HG02642 (cell line): ENCODE measurements around the gene GGACT.
"Not testable (repeated sequence)": the region's sequence is repeated elsewhere in the genome, so short reads cannot be mapped to it uniquely, and the experiment has no call there.

Source experiments
- ATAC-seq: cut with Tn5 transposase; IDR thresholded peaks from one replicate; pipeline ENCODE4 v1.9.1; 2021; ENCODE audit warnings: mild to moderate bottlenecking; ENCODE audit not compliant: unreplicated experiment, poor library complexity

The GGACT gene

GRCh38 chr13:100588331-100589177 lies at the start of gene GGACT:
Gene GGACT (minus strand): TSS chr13:100588789. CDS start chr13:100532591, 56,198 bp downstream.
- ATAC-seq, result peak; percentile 99

- no peak for ATAC-seq
Measured at GRCh38 chr13:100637796-100638195, 49.2 kb upstream of the GGACT start.

DNA sequence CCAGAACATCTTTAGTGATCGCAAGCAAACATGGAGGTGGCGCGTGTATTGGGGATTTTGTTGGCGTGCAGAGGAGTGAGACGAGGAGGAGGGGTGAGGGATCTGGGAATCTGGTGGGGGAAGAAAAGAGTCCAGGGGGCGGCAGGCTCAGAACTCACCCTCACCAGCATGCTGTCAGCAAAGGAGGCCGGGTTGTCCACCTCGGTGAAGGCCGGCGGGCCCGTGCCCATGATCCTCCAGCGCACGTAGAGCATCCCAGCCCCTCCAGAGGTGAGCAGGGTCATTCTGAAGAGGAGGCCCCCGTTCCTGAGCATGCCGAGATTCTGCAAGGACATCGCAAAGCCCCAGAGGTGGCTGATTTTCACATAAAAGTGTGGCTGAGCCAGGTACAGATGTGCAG lies 48.8 kb upstream of the GGACT start:
- no peak for ATAC-seq

GRCh38 chr13:100636441-100636840 lies 47.9 kb upstream of the GGACT start:
- no peak for ATAC-seq

- ATAC-seq, result no peak
Measured at GRCh38 chr13:100636004-100636403, 47.4 kb upstream of the GGACT start.

DNA sequence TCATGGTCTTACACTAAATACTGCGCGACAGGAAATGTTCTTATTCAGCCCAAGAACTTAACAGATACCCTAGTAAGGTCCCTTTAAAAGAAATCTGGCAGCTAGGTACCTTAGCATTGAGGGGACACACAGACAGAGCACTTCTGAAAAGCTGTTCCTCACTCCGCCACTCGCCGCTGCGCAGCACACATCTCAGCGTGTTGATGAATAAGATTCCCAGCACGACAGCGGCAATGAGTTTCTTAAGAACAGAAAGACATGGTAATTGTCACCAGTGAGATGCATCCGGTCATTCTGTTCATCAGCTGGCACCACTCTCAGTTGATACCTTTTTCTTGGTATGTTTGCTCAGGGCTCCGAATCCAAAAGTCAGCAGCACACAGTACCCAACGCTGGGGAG lies 46.1 kb upstream of the GGACT start:
- ATAC-seq, result no peak

GRCh38 chr13:100633461-100633860 lies 44.9 kb upstream of the GGACT start:
- no peak for ATAC-seq

DNA sequence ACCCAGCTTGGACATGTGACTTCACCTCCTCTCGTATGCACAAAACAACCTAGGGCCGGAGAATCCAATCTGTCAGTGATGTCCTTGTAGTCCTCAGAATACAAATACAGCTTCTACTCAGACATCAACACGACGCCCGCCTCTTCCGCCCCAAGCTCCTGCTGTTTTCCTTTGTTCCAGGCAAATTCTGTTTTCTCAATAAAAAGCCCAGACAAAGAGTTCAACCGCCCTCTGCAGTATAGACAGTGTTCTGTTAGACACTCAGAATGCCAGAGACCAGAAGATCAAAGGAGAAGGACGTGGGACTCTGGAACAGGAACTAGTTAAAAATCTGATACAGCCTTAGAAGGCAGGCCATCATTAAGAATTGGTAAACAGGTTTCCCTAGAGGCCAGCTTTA lies 42.0 kb upstream of the GGACT start:
- ATAC-seq, result no peak

DNA sequence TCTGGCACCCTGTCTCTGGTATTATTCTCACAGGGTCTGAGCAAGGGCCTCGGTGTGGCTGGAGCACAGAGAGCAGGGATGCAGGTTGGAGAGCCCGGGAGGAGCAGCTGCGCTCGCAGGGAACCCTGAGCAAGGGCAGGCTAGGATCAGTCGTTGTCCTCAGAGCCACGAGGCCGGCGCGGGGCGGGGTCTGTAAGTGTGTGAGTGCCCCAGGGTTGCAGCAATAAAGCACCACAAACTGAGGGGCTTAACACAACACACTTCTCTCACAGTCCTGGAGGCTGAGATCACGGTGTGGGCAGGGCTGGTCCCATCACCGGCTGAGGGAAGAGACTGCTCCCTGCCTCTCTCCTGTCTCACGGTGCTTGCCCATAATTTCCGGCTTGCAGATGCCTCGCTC lies 38.5 kb upstream of the GGACT start:
- no peak for ATAC-seq

DNA sequence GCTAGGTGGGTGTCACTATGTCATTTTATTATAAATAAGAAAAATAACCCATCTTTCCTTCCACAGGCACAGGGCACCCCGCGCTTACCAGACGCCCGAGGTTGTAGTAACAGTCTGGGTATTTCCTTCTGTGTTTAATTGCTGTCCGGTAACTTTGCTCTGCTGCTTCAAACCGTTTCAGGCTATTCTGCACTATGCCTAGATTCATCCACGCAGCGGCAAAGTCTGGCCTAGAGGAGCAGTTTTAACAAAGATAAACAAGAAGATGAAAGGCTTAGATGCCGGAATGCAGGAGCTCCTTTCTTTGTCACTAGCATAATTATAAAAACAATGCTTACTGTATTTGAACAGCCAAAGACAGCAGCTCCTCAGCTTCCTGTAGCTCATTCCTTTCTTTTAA lies 36.9 kb upstream of the GGACT start:
- ATAC-seq, result no peak

GRCh38 chr13:100620792-100621191 lies 32.2 kb upstream of the GGACT start:
- no peak for ATAC-seq

DNA sequence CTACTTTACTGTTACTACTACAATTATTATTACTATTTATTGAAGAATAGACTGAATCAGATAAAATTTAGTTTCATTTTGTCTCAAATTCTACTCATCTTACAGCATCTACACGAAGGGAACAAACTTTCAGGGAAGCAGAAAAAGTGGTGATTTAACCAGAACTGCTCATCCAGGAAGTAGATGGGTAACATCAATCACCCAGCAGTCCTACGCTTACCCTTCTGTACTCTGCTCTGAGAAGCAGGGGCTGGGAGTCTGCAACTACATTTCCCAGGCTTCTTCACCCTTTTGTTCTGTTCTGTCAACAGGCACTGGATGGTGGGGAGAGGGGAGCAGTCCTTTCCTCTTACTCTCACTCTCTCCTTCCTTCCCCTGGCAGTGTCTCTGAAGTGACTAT lies 31.4 kb upstream of the GGACT start:
- no peak for ATAC-seq

- not testable (repeated sequence) for ATAC-seq
Measured at GRCh38 chr13:100618897-100619296, 30.3 kb upstream of the GGACT start.

GRCh38 chr13:100613031-100613430 lies 24.4 kb upstream of the GGACT start:
- no peak for ATAC-seq

DNA sequence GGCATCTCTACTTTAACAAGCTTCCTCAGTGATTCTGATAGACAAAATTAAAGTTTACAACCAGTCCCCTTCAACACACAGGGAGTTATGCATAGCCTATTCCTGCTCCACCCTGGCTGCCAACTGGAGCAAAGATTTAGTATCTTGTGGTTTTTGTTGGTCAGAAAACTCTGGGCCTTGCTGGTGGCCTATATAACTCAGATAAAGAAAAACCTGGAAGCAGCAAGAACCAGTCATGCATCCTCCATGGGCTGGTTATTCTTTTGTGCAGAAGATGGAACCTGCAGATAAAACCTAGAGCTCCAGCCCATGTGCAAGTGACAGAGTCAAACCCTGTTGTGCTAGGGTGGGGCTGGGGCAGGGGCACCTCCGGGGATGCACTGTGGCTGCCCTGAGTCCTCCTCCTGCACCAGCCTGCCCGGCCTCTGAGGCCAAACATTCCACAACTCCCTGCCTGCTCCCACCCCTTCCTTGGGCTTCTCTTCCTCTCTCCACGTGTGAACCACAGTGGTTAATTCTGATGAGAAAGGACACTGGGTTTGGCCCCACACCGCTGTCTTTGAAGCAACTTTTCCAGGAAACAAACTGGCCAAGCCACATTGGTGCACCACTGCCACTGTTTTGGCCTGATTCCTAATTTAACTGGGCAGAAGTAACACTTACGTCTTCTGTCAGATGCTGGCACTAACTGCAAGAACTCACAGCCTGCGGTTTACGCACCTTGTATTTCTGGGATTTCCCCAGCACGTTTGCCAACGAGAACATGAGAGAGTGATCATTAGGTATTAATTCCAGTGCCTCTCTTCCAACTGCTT lies 23.3 kb upstream of the GGACT start:
- no peak for ATAC-seq

GRCh38 chr13:100610391-100611347 lies 22.1 kb upstream of the GGACT start:
- ATAC-seq, result peak; percentile 37

- ATAC-seq, result peak; percentile 88
Measured at GRCh38 chr13:100608906-100609305, 20.3 kb upstream of the GGACT start.

GRCh38 chr13:100608489-100608888 lies 19.9 kb upstream of the GGACT start:
- ATAC-seq, result no peak

- no peak for ATAC-seq
Measured at GRCh38 chr13:100604918-100605710, 16.5 kb upstream of the GGACT start.
